HG03066 (cell line): ENCODE data around the gene COL11A1.
"Not testable (repeated sequence)": the region's sequence is repeated elsewhere in the genome, so short reads cannot be mapped to it uniquely, and the experiment has no call there.

Source experiments
- ATAC-seq: cut with Tn5 transposase; IDR thresholded peaks from one replicate; pipeline ENCODE4 v1.9.1; 2021; ENCODE audit warnings: low read depth; ENCODE audit not compliant: unreplicated experiment

COL11A1 gene

GRCh38 chr1:103087256-103087655 is 21.1 kb downstream of the COL11A1 start:
- no peak for ATAC-seq

- no peak for ATAC-seq
These were observed 24.1 kb downstream of the COL11A1 start for GRCh38 chr1:103084181-103084580.

GRCh38 chr1:103075316-103076000 is 32.9 kb downstream of the COL11A1 start:
- no peak for ATAC-seq

GRCh38 chr1:103074224-103074623 is 34.1 kb downstream of the COL11A1 start:
- ATAC-seq: no peak

- no peak for ATAC-seq
These were observed 39.1 kb downstream of the COL11A1 start for GRCh38 chr1:103069201-103069600.

GRCh38 chr1:103063921-103064320 is 44.4 kb downstream of the COL11A1 start:
- no peak for ATAC-seq

- no peak for ATAC-seq
These were observed 49.9 kb downstream of the COL11A1 start for GRCh38 chr1:103058391-103058790.

- no peak for ATAC-seq
These were observed 51.9 kb downstream of the COL11A1 start for GRCh38 chr1:103056423-103056822.

GRCh38 chr1:103028110-103028509 is 80.2 kb downstream of the COL11A1 start:
- ATAC-seq: not testable (repeated sequence)

- ATAC-seq: no peak
These were observed 82.4 kb downstream of the COL11A1 start for GRCh38 chr1:103025858-103026409.

- no peak for ATAC-seq
These were observed 84.3 kb downstream of the COL11A1 start for GRCh38 chr1:103024051-103024450.

- ATAC-seq: no peak
These were observed 106.3 kb downstream of the COL11A1 start for GRCh38 chr1:103002005-103002404.

- ATAC-seq: no peak
These were observed 129.4 kb downstream of the COL11A1 start for GRCh38 chr1:102978874-102979273.

- no peak for ATAC-seq
These were observed 131.0 kb downstream of the COL11A1 start for GRCh38 chr1:102977292-102977691.

GRCh38 chr1:102970496-102971078 is 137.7 kb downstream of the COL11A1 start:
- ATAC-seq: peak; percentile 57

GRCh38 chr1:102967786-102968185 is 140.5 kb downstream of the COL11A1 start:
- ATAC-seq: no peak

GRCh38 chr1:102961549-102961948 is 146.8 kb downstream of the COL11A1 start:
- no peak for ATAC-seq

GRCh38 chr1:102954576-102954975 is 153.7 kb downstream of the COL11A1 start:
- no peak for ATAC-seq

GRCh38 chr1:102952400-102952799 is 155.9 kb downstream of the COL11A1 start:
- no peak for ATAC-seq

- no peak for ATAC-seq
These were observed 166.0 kb downstream of the COL11A1 start for GRCh38 chr1:102942324-102942723.

- ATAC-seq: no peak
These were observed 166.9 kb downstream of the COL11A1 start for GRCh38 chr1:102941366-102941947.

- no peak for ATAC-seq
These were observed 170.9 kb downstream of the COL11A1 start for GRCh38 chr1:102937401-102937800.
